Chondrocyte (in vitro differentiated cells): Measurements from ENCODE around the gene THBS4. TPM values are rescaled to one million over a fixed set of nuclear protein-coding genes. Genes with fewer than 3 reads are reported as not detected.

Experiments used
- DNase-seq: peaks from one replicate; pipeline ENCODE4 v3.0.0; 2021; ENCODE audit warnings: mixed read lengths, low spot score
- H3K27ac Mint-ChIP-seq: one replicate; pipeline ENCODE4 v1.8.0; 2021; ENCODE audit warnings: mild to moderate bottlenecking, moderate library complexity, mixed read lengths; ENCODE audit not compliant: unreplicated experiment
- H3K27me3 Mint-ChIP-seq: 2 replicates; pipeline ENCODE4 v1.8.0; 2021; ENCODE audit warnings: low read depth, mixed read lengths
- H3K36me3 Mint-ChIP-seq: 2 replicates; pipeline ENCODE4 v1.8.0; 2021; ENCODE audit warnings: low read depth, mixed read lengths
- H3K4me1 Mint-ChIP-seq: 2 replicates; pipeline ENCODE4 v1.8.0; 2021; ENCODE audit warnings: low read depth, mild to moderate bottlenecking, mixed read lengths
- H3K4me3 Mint-ChIP-seq: one replicate; pipeline ENCODE4 v1.8.0; 2021; ENCODE audit warnings: mild to moderate bottlenecking, moderate library complexity, mixed read lengths; ENCODE audit not compliant: unreplicated experiment
- H3K9me3 Mint-ChIP-seq: 2 replicates; pipeline ENCODE4 v1.8.0; 2021; ENCODE audit warnings: low read depth, mixed read lengths
- CTCF ChIP-seq: fragments of 200-600 bp; sonication (generic); IDR thresholded peaks from 2 replicates; pipeline ENCODE4 v1.5.0; 2021; ENCODE audit warnings: antibody characterized with exemption, mild to moderate bottlenecking, moderate library complexity
- total RNA-seq: library from RNA; stranded (reverse); gene quantifications from 3 replicates; pipeline ENCODE4 v1.2.1, GENCODE V29; 2021

Gene THBS4
- total RNA-seq, 1 donor from 2014 or later: 0.75 TPM

- Mint-ChIP-seq H3K27me3 (no peaks in the 10 kb centered on the region), H3K27ac (no peak overlapping the region), H3K4me3 (no peak overlapping the region), H3K4me1 (peaks cover 18% of the 10 kb centered on the region), H3K9me3 (no peaks in the 10 kb centered on the region), H3K36me3 (peaks cover 2% of the 10 kb centered on the region)
- DNase-seq: no peak
- no peak for TF ChIP-seq CTCF
Measured at GRCh38 chr5:79992891-79993657, 42.1 kb upstream of the THBS4 start.

GRCh38 chr5:79999722-80000121 lies 35.4 kb upstream of the THBS4 start:
- Mint-ChIP-seq H3K4me3 (no peak overlapping the region), H3K9me3 (no peaks in the 10 kb centered on the region), H3K27ac (no peak overlapping the region), H3K27me3 (no peaks in the 10 kb centered on the region), H3K36me3 (no peaks in the 10 kb centered on the region), H3K4me1 (no peaks in the 10 kb centered on the region)
- no peak for DNase-seq
- TF ChIP-seq CTCF: no peak

GRCh38 chr5:80002677-80003076 lies 32.5 kb upstream of the THBS4 start:
- Mint-ChIP-seq H3K27me3 (no peaks in the 10 kb centered on the region), H3K4me3 (no peak overlapping the region), H3K36me3 (no peaks in the 10 kb centered on the region), H3K27ac (no peak overlapping the region), H3K4me1 (no peaks in the 10 kb centered on the region), H3K9me3 (no peaks in the 10 kb centered on the region)
- DNase-seq: no peak
- TF ChIP-seq CTCF: no peak

GRCh38 chr5:80008995-80009765 lies 26.0 kb upstream of the THBS4 start:
- Mint-ChIP-seq H3K27ac (no peak overlapping the region), H3K9me3 (no peaks in the 10 kb centered on the region), H3K4me3 (no peak overlapping the region), H3K27me3 (no peaks in the 10 kb centered on the region), H3K36me3 (peaks cover 4% of the 10 kb centered on the region), H3K4me1 (peaks cover 3% of the 10 kb centered on the region)
- DNase-seq: no peak
- TF ChIP-seq CTCF: no peak

GRCh38 chr5:80010754-80011392 lies 24.3 kb upstream of the THBS4 start:
- H3K36me3 Mint-ChIP-seq: peaks cover 4% of the 10 kb centered on the region
- H3K4me3 Mint-ChIP-seq: no peak overlapping the region
- H3K9me3 Mint-ChIP-seq: no peaks in the 10 kb centered on the region
- H3K27me3 Mint-ChIP-seq: no peaks in the 10 kb centered on the region
- no peak for TF ChIP-seq CTCF
- no peak overlapping the region for H3K27ac Mint-ChIP-seq
- DNase-seq: no peak
- H3K4me1 Mint-ChIP-seq: peaks cover 3% of the 10 kb centered on the region
